ENCODE data around the gene BCLAF3. TPM values are rescaled to one million over a fixed set of nuclear protein-coding genes. Genes with fewer than 3 reads are reported as not detected.

Gene BCLAF3
- total RNA-seq, 1 experiment from 2014 or later = 8.1 TPM

GRCh38 chrX:19986531-19986930 is 4.3 kb downstream of the BCLAF3 start:
- no peak for DNase-seq (ENCODE audit: low spot score)
- ChIA-PET CTCF (no interaction called here), POLR2A (no interaction called here)
- Mint-ChIP-seq H3K36me3 (no peaks in the 10 kb centered on the region), H3K27ac (peak overlapping the region; percentile 73), H3K27me3 (ENCODE audit: low read depth) (no peaks in the 10 kb centered on the region), H3K4me1 (peaks cover 13% of the 10 kb centered on the region), H3K4me3 (no peak overlapping the region), H3K9me3 (no peaks in the 10 kb centered on the region)
- ATAC-seq = no peak
- TF ChIP-seq CBFB (CRISPR knock-in tag; IDR thresholded peaks at IDR 0.05; ENCODE audit: low read depth) (no peak), CREB1 (CRISPR knock-in tag; IDR thresholded peaks at IDR 0.05) (no peak), IRF2 (CRISPR knock-in tag; IDR thresholded peaks at IDR 0.05; ENCODE audit: borderline replicate concordance, low read depth) (no peak), ZNF232 (CRISPR knock-in tag; IDR thresholded peaks at IDR 0.05) (no peak), ELF4 (CRISPR knock-in tag; IDR thresholded peaks at IDR 0.05; ENCODE audit: low read depth) (no peak), ERG (CRISPR knock-in tag; IDR thresholded peaks at IDR 0.05) (no peak), ARID4B (CRISPR knock-in tag; IDR thresholded peaks at IDR 0.05; ENCODE audit: borderline replicate concordance) (no peak), ATF6 (CRISPR knock-in tag; IDR thresholded peaks at IDR 0.05) (no peak), ZNF512 (CRISPR knock-in tag; IDR thresholded peaks at IDR 0.05; ENCODE audit: borderline replicate concordance) (no peak), TP53 (CRISPR knock-in tag; IDR thresholded peaks at IDR 0.05) (no peak), GRHL2 (CRISPR knock-in tag; IDR thresholded peaks at IDR 0.05; ENCODE audit: insufficient replicate concordance, severe bottlenecking) (no peak), ZMAT4 (CRISPR knock-in tag; IDR thresholded peaks at IDR 0.05) (no peak), CTCF (IDR thresholded peaks at IDR 0.05) (no peak)

GRCh38 chrX:19981947-19982346 is 8.9 kb downstream of the BCLAF3 start:
- CTCF ChIA-PET = no interaction called here
- H3K9me3 Mint-ChIP-seq = peaks cover 13% of the 10 kb centered on the region
- no peak for ATAC-seq
- TF ChIP-seq CTCF (IDR thresholded peaks at IDR 0.05) (no peak), JUN (CRISPR knock-in tag; IDR thresholded peaks at IDR 0.05) (no peak), GTF2I (CRISPR knock-in tag; conservative IDR thresholded peaks at IDR 0.05) (no peak), SMAD4 (CRISPR knock-in tag; IDR thresholded peaks at IDR 0.05) (no peak), ZNF425 (CRISPR knock-in tag; conservative IDR thresholded peaks at IDR 0.05) (no peak), EMX1 (CRISPR knock-in tag; IDR thresholded peaks at IDR 0.05) (no peak)

More at GRCh38 chrX:19981947-19982346, 8.9 kb downstream of the BCLAF3 start:
- H3K4me1 Mint-ChIP-seq = peaks cover 4% of the 10 kb centered on the region
- 0 out of 2 replicates have a peak overlapping the region, but pooled peaks have one; percentile 10 for H3K27ac Mint-ChIP-seq
- H3K4me3 Mint-ChIP-seq = no peak overlapping the region
- POLR2A ChIA-PET = no interaction called here
- peaks cover 14% of the 10 kb centered on the region for H3K36me3 Mint-ChIP-seq
- no peaks in the 10 kb centered on the region for H3K27me3 Mint-ChIP-seq (ENCODE audit: low read depth)
- no peak for DNase-seq (ENCODE audit: low spot score)

Measured in WTC11 (cell line).